ENCODE measurements around the gene PTPA. TPM values are rescaled to one million over a fixed set of nuclear protein-coding genes. Genes with fewer than 3 reads are reported as not detected.
A peak's percentile ranks its signal among the peaks of the same experiment; 100 is the strongest.

The PTPA gene
- total RNA-seq, 1 donor from 2014 or later, result 144 TPM

- H3K9me3 Mint-ChIP-seq, result no peaks in the 10 kb centered on the region
- H3K36me3 Mint-ChIP-seq (ENCODE audit: low read depth), result peaks cover 5% of the 10 kb centered on the region
- DNase-seq (ENCODE audit: low read depth, low spot score), result no peak
- no peaks in the 10 kb centered on the region for H3K27me3 Mint-ChIP-seq (ENCODE audit: low read depth)
- peak overlapping the region; percentile 77 for H3K4me3 Mint-ChIP-seq
- peaks cover 58% of the 10 kb centered on the region for H3K4me1 Mint-ChIP-seq
- no peak for TF ChIP-seq CTCF (conservative IDR thresholded peaks at IDR 0.05)
- H3K27ac Mint-ChIP-seq (ENCODE audit: unreplicated experiment), result peak overlapping the region; percentile 96
Measured at GRCh38 chr9:129145841-129146292, 34.7 kb downstream of the PTPA start.

- no peak for DNase-seq (ENCODE audit: low read depth, low spot score)
- Mint-ChIP-seq H3K36me3 (ENCODE audit: low read depth) (peaks cover 5% of the 10 kb centered on the region), H3K9me3 (no peaks in the 10 kb centered on the region), H3K4me3 (peak overlapping the region; percentile 77), H3K27ac (ENCODE audit: unreplicated experiment) (peak overlapping the region; percentile 96), H3K27me3 (ENCODE audit: low read depth) (no peaks in the 10 kb centered on the region), H3K4me1 (peaks cover 56% of the 10 kb centered on the region)
- TF ChIP-seq CTCF (conservative IDR thresholded peaks at IDR 0.05), result no peak
Measured at GRCh38 chr9:129146441-129146941, 35.3 kb downstream of the PTPA start.

- Mint-ChIP-seq H3K36me3 (ENCODE audit: low read depth) (peaks cover 5% of the 10 kb centered on the region), H3K4me1 (peaks cover 36% of the 10 kb centered on the region), H3K9me3 (no peaks in the 10 kb centered on the region), H3K27me3 (ENCODE audit: low read depth) (no peaks in the 10 kb centered on the region), H3K27ac (ENCODE audit: unreplicated experiment) (peak overlapping the region; percentile 35), H3K4me3 (peak overlapping the region; percentile 51)
- DNase-seq (ENCODE audit: low read depth, low spot score), result no peak
- TF ChIP-seq CTCF (conservative IDR thresholded peaks at IDR 0.05), result no peak
Measured at GRCh38 chr9:129148463-129149204, 37.4 kb downstream of the PTPA start.

GRCh38 chr9:129149442-129149841 lies 38.2 kb downstream of the PTPA start:
- peaks cover 30% of the 10 kb centered on the region for H3K4me1 Mint-ChIP-seq
- no peak for DNase-seq (ENCODE audit: low read depth, low spot score)
- no peak overlapping the region for H3K27ac Mint-ChIP-seq (ENCODE audit: unreplicated experiment)
- no peak for TF ChIP-seq CTCF (conservative IDR thresholded peaks at IDR 0.05)
- no peaks in the 10 kb centered on the region for H3K36me3 Mint-ChIP-seq (ENCODE audit: low read depth)
- H3K9me3 Mint-ChIP-seq, result no peaks in the 10 kb centered on the region
- peak overlapping the region; percentile 32 for H3K4me3 Mint-ChIP-seq
- H3K27me3 Mint-ChIP-seq (ENCODE audit: low read depth), result no peaks in the 10 kb centered on the region

GRCh38 chr9:129150122-129150521 lies 38.9 kb downstream of the PTPA start:
- Mint-ChIP-seq H3K4me3 (peak overlapping the region; percentile 32), H3K4me1 (peaks cover 29% of the 10 kb centered on the region), H3K27ac (ENCODE audit: unreplicated experiment) (no peak overlapping the region), H3K27me3 (ENCODE audit: low read depth) (no peaks in the 10 kb centered on the region), H3K36me3 (ENCODE audit: low read depth) (no peaks in the 10 kb centered on the region), H3K9me3 (no peaks in the 10 kb centered on the region)
- no peak for TF ChIP-seq CTCF (conservative IDR thresholded peaks at IDR 0.05)
- no peak for DNase-seq (ENCODE audit: low read depth, low spot score)

All from neural crest cell (in vitro differentiated cells).